H1 (cell line): ENCODE measurements around the gene PAX9. TPM values are rescaled to one million over a fixed set of nuclear protein-coding genes. Genes with fewer than 3 reads are reported as not detected.

Experiments used
- CTCF ChIA-PET: fragments of 300-600 bp; sonication (Branson Sonifier 250); formaldehyde crosslinking; loops from one replicate; lab custom pipeline; 2021; ENCODE audit not compliant: partially characterized antibody; lab: Charles Lee
- POLR2A ChIA-PET: fragments of 300-600 bp; sonication (Branson Sonifier 250); formaldehyde crosslinking; loops from one replicate; lab custom pipeline; 2021; ENCODE audit warnings: inconsistent platforms; ENCODE audit not compliant: partially characterized antibody; lab: Charles Lee
- DNase-seq, 2 experiments: peaks; one replicate each; pipeline versions ENCODE4 v3.0.0 to v3.0.0-alpha.2; 2010 to 2022; ENCODE audit warnings: low spot score in 2 of 2, low read depth in 1 of 2, mixed read lengths in 1 of 2
- FAIRE-seq: peaks from 2 replicates; lab custom pipeline; 2011; peaks lifted over from hg19 to GRCh38; lab: Jason Lieb, UNC
- H2AFZ ChIP-seq: 2 replicates; pipeline ENCODE4 v1.8.1; 2012; ENCODE audit warnings: low read length, inconsistent platforms
- H2AK5ac ChIP-seq: 2 replicates; pipeline ENCODE4 v1.6.1; 2013; ENCODE audit warnings: low read depth, low read length
- H2BK120ac ChIP-seq: replicated peaks from 2 replicates; pipeline ENCODE3; 2013; ENCODE audit warnings: low read depth, low read length, inconsistent platforms
- H2BK12ac ChIP-seq: 2 replicates; pipeline ENCODE4 v1.6.1; 2013; ENCODE audit warnings: low read depth, low read length
- H2BK15ac ChIP-seq: 2 replicates; pipeline ENCODE4 v1.6.1; 2013; ENCODE audit warnings: low read length
- H2BK20ac ChIP-seq: 2 replicates; pipeline ENCODE4 v1.6.1; 2013; ENCODE audit warnings: low read length
- H2BK5ac ChIP-seq: 2 replicates; pipeline ENCODE4 v1.6.1; 2013; ENCODE audit warnings: low read depth, low read length
- H3K14ac ChIP-seq: 2 replicates; pipeline ENCODE4 v1.6.1; 2013; ENCODE audit warnings: inconsistent platforms; ENCODE audit not compliant: insufficient read length
- H3K18ac ChIP-seq: 2 replicates; pipeline ENCODE4 v1.6.1; 2013; ENCODE audit warnings: low read length; ENCODE audit errors: extremely low read depth
- H3K23ac ChIP-seq: 2 replicates; pipeline ENCODE4 v1.6.1; 2013; ENCODE audit warnings: inconsistent platforms; ENCODE audit not compliant: insufficient read length
- H3K23me2 ChIP-seq: 2 replicates; pipeline ENCODE4 v1.6.1; 2013; ENCODE audit warnings: low read depth, low read length
- H3K27ac ChIP-seq: 2 replicates; pipeline ENCODE4 v1.6.1; 2011; ENCODE audit warnings: low read depth, low read length, inconsistent platforms
- H3K27me3 ChIP-seq, 4 experiments: replicated peaks in 1 of 4; 1 replicate in 1 of 4; 2 replicates in 3 of 4; pipeline versions ENCODE4 v1.6.1 to v1.8.1; 2011 to 2013; ENCODE audit warnings: low read length in 3 of 4, mild to moderate bottlenecking in 3 of 4, inconsistent platforms in 2 of 4, mixed read lengths in 2 of 4, moderate library complexity in 1 of 4; ENCODE audit not compliant: control insufficient read depth in 3 of 4, insufficient read depth in 3 of 4; ENCODE audit errors: extremely low read depth in 1 of 4
- H3K36me3 ChIP-seq, 4 experiments: 2 replicates each; pipeline versions ENCODE4 v1.6.1 to v1.8.1; 2011 to 2013; ENCODE audit warnings: mild to moderate bottlenecking in 4 of 4, low read length in 3 of 4, moderate library complexity in 2 of 4, control low read depth in 1 of 4, inconsistent platforms in 1 of 4; ENCODE audit not compliant: insufficient read depth in 4 of 4, control insufficient read depth in 2 of 4
- H3K4ac ChIP-seq: replicated peaks from 2 replicates; pipeline ENCODE3; 2013; ENCODE audit warnings: low read length, low read depth, mixed read lengths, inconsistent platforms; ENCODE audit not compliant: insufficient read length
- H3K4me1 ChIP-seq, 4 experiments: replicated peaks in 1 of 4; 1 replicate in 1 of 4; 2 replicates in 3 of 4; pipeline versions ENCODE4 v1.6.1 to v1.8.1; 2011 to 2013; ENCODE audit warnings: low read length in 3 of 4, inconsistent platforms in 2 of 4, mixed read lengths in 1 of 4; ENCODE audit not compliant: insufficient read depth in 4 of 4, control insufficient read depth in 3 of 4
- H3K4me2 ChIP-seq, 2 experiments: 2 replicates each; pipeline versions ENCODE4 v1.6.1 to v1.8.1; 2011 to 2013; ENCODE audit warnings: low read depth in 2 of 2, low read length in 2 of 2, control low read depth in 1 of 2, inconsistent platforms in 1 of 2, mild to moderate bottlenecking in 1 of 2; ENCODE audit not compliant: insufficient read depth in 1 of 2
- H3K4me3 ChIP-seq, 4 experiments: fragments of 200-600, 300-600 bp in 1 of 4; sonication (generic), shearing (Covaris generic), sonication (Bioruptor Twin) in 1 of 4; 2 replicates each; pipeline versions ENCODE4 v1.5.1 to v1.8.1; 2011 to 2016; ENCODE audit warnings: low read length in 4 of 4, low read depth in 3 of 4, control low read depth in 2 of 4, inconsistent platforms in 2 of 4, mild to moderate bottlenecking in 2 of 4, mixed read lengths in 1 of 4, moderate library complexity in 1 of 4; ENCODE audit not compliant: insufficient read depth in 2 of 4; ENCODE audit errors: extremely low read depth in 1 of 4
- H3K56ac ChIP-seq: replicated peaks from 2 replicates; pipeline ENCODE3; 2013; ENCODE audit warnings: low read depth, mild to moderate bottlenecking, mixed read lengths, low read length, inconsistent platforms; ENCODE audit not compliant: insufficient read length
- H3K79me1 ChIP-seq: 2 replicates; pipeline ENCODE4 v1.6.1; 2013; ENCODE audit warnings: low read depth, low read length, control low read depth
- H3K79me2 ChIP-seq, 2 experiments: 2 replicates each; pipeline versions ENCODE4 v1.6.1 to v1.8.1; 2012 to 2013; ENCODE audit warnings: low read length in 2 of 2, mild to moderate bottlenecking in 2 of 2, inconsistent platforms in 1 of 2; ENCODE audit not compliant: insufficient read depth in 2 of 2, control insufficient read depth in 1 of 2
- H3K9ac ChIP-seq, 4 experiments: replicated peaks in 1 of 4; 1 replicate in 1 of 4; 2 replicates in 3 of 4; pipeline versions ENCODE4 v1.6.1 to v1.8.1; 2011 to 2013; ENCODE audit warnings: low read depth in 3 of 4, low read length in 3 of 4, control low read depth in 2 of 4, mild to moderate bottlenecking in 2 of 4, moderate library complexity in 2 of 4, inconsistent platforms in 1 of 4; ENCODE audit errors: extremely low read depth in 1 of 4
- H3K9me3 ChIP-seq, 2 experiments: 2 replicates each; pipeline versions ENCODE4 v1.6.1 to v1.8.1; 2012 to 2013; ENCODE audit warnings: mild to moderate bottlenecking in 2 of 2, moderate library complexity in 2 of 2, control low read depth in 1 of 2, inconsistent platforms in 1 of 2, low read depth in 1 of 2, low read length in 1 of 2, mixed read lengths in 1 of 2; ENCODE audit not compliant: insufficient read depth in 2 of 2
- H4K20me1 ChIP-seq, 2 experiments: replicated peaks in 1 of 2; 2 replicates each; pipeline versions ENCODE3 to v1.8.1; 2011 to 2013; ENCODE audit warnings: inconsistent platforms in 2 of 2, low read length in 2 of 2, mild to moderate bottlenecking in 1 of 2; ENCODE audit not compliant: insufficient read depth in 2 of 2, control insufficient read depth in 1 of 2
- H4K5ac ChIP-seq: 2 replicates; pipeline ENCODE4 v1.6.1; 2013; ENCODE audit warnings: low read length, low read depth, mixed read lengths, inconsistent platforms; ENCODE audit not compliant: insufficient read length
- H4K8ac ChIP-seq: 2 replicates; pipeline ENCODE4 v1.8.0; 2013; ENCODE audit warnings: mild to moderate bottlenecking, moderate library complexity, low read length, inconsistent platforms; ENCODE audit not compliant: insufficient read depth; ENCODE audit errors: extremely low read depth
- H4K91ac ChIP-seq: replicated peaks from 2 replicates; pipeline ENCODE3; 2013; ENCODE audit warnings: low read length, mixed read lengths, inconsistent platforms; ENCODE audit not compliant: insufficient read length
- BCL11A ChIP-seq, 2 experiments: IDR thresholded peaks; one replicate each; pipeline ENCODE4 v1.6.1; 2011; ENCODE audit warnings: low read depth in 2 of 2, low read length in 2 of 2, mild to moderate bottlenecking in 2 of 2
- CHD1 ChIP-seq: IDR thresholded peaks from 2 replicates; pipeline ENCODE4 v1.6.1; 2012; ENCODE audit warnings: low read depth, low read length, improper control_type of control experiment
- CHD2 ChIP-seq: IDR thresholded peaks from 2 replicates; pipeline ENCODE4 v1.6.1; 2012; ENCODE audit warnings: low read length, improper control_type of control experiment
- KDM5A ChIP-seq: fragments of 200-600 bp; IDR thresholded peaks from 2 replicates; pipeline ENCODE4 v1.7.1; 2012; ENCODE audit warnings: mild to moderate bottlenecking, low read length, inconsistent platforms, mixed read lengths
- NRF1 ChIP-seq: IDR thresholded peaks from 2 replicates; pipeline ENCODE4 v1.6.1; 2011; ENCODE audit warnings: mild to moderate bottlenecking, low read depth, low read length, improper control_type of control experiment
- RAD21 ChIP-seq, 2 experiments: IDR thresholded peaks in 1 of 2; conservative IDR thresholded peaks in 1 of 2; 2 replicates each; pipeline ENCODE4 v1.6.1; 2011; ENCODE audit warnings: low read depth in 2 of 2, low read length in 2 of 2, improper control_type of control experiment in 1 of 2, inconsistent platforms in 1 of 2, mild to moderate bottlenecking in 1 of 2, moderate library complexity in 1 of 2
- TBP ChIP-seq: IDR thresholded peaks from 2 replicates; pipeline ENCODE4 v1.6.1; 2011; ENCODE audit warnings: low read depth, low read length, improper control_type of control experiment
- ZNF274 ChIP-seq: IDR thresholded peaks from 2 replicates; pipeline ENCODE4 v1.7.0; 2012; ENCODE audit warnings: low read length, borderline replicate concordance; ENCODE audit errors: extremely low read depth
- WGBS, 2 experiments: shearing (Covaris generic) in 1 of 2; methylation state at CpG; one replicate each; pipeline versions ENCODE4 v1.1.6 to v1.1.7; 2013 to 2015; ENCODE audit warnings: low lambda C conversion rate in 2 of 2, mixed read lengths in 2 of 2, inconsistent platforms in 1 of 2, low coverage in 1 of 2, missing lambda C conversion rate in 1 of 2; ENCODE audit not compliant: insufficient replicate concordance in 2 of 2, insufficient coverage in 1 of 2, insufficient read length in 1 of 2; ENCODE audit errors: extremely low coverage in 1 of 2, missing lambda C conversion rate in 1 of 2; 5-methylcytosine and 5-hydroxymethylcytosine counted together
- polyA plus RNA-seq, 7 experiments: library from polyadenylated mRNA; depleted of rRNA in 3 of 7; stranded (reverse) in 5 of 7; unstranded in 2 of 7; fragments of >200 nt in 5 of 7; fragments of 200-250 nt in 2 of 7; gene quantifications; 1 replicate in 5 of 7; 2 replicates in 1 of 7; 4 replicates in 1 of 7; pipeline versions ENCODE4 v1.2.1 to v1.2.3, GENCODE V29; 2011 to 2013; ENCODE audit warnings: missing spikeins in 2 of 7, mixed read lengths in 2 of 7
- total RNA-seq: library from RNA; stranded (reverse); fragmentation: NEBNext Ultra II Directional; extraction: Animal tissue kit (Norgen Biotek cat#: 25700); gene quantifications from 2 replicates; pipeline ENCODE4 v1.2.1, GENCODE V29; 2021

The PAX9 gene
- total and polyA plus RNA-seq, 2 of the 8 experiments (the other 6 are each of a cell fraction or from before 2014, with no cell fraction given): 0.05 TPM; not detected in 1

- Histone ChIP-seq H3K4me3 (no peak overlapping the region), H3K23ac (no peak overlapping the region), H3K79me1 (no peaks in the 10 kb centered on the region), H3K18ac (no peak overlapping the region), H2BK120ac (no peak overlapping the region), H3K4ac (no peak overlapping the region), H3K23me2 (no peaks in the 10 kb centered on the region), H3K9me3 (no peaks in the 10 kb centered on the region; a peak in 1 of 4 replicates), H3K56ac (no peak overlapping the region), H2BK12ac (no peak overlapping the region), H2AFZ (no peak overlapping the region), H3K79me2 (no peaks in the 10 kb centered on the region), H2BK5ac (no peak overlapping the region), H3K36me3 (no peaks in the 10 kb centered on the region), H4K5ac (no peak overlapping the region), H3K9ac (no peak overlapping the region), H2BK20ac (no peak overlapping the region), H2BK15ac (no peak overlapping the region), H3K4me1 (no peaks in the 10 kb centered on the region), H2AK5ac (no peak overlapping the region), H3K14ac (no peak overlapping the region), H4K20me1 (no peaks in the 10 kb centered on the region), H4K91ac (no peak overlapping the region), H3K4me2 (no peak overlapping the region), H4K8ac (no peak overlapping the region), H3K27me3 (no peaks in the 10 kb centered on the region), H3K27ac (no peak overlapping the region)
- no peak for TF ChIP-seq BCL11A (IDR thresholded peaks at IDR 0.05; ENCODE audit: low read depth in 2 of 2, low read length in 2 of 2)
- no peak for TF ChIP-seq ZNF274
- no peak for TF ChIP-seq CHD1
- no peak for TF ChIP-seq CHD2
- no peak for TF ChIP-seq RAD21 (IDR thresholded peaks at IDR 0.05 in 1 of 2, conservative IDR thresholded peaks at IDR 0.05 in 1 of 2; ENCODE audit: low read depth in 2 of 2, low read length in 2 of 2)
- TF ChIP-seq TBP: no peak
- no peak for TF ChIP-seq NRF1
- no peak for TF ChIP-seq KDM5A
- CTCF ChIA-PET: interaction anchor here (1.0 to 1.1 kb wide), 2 partner anchors 10 to 18 kb away, joined by 4 read pairs; no protein-coding TSS in a partner anchor
- POLR2A ChIA-PET: no interaction called here
- DNase-seq: no peak
- no peak for FAIRE-seq
- 97% methylated on average over 2 of the region's 2 CpGs; no CpG with 5 or more reads in 1 of the 2 experiments for WGBS, 2 experiments
Observed at GRCh38 chr14:36702474-36702873, 40.8 kb downstream of the PAX9 start.
